PFSK-1 (cell line): ENCODE results near the gene ECI2.

Experiments
- REST ChIP-seq, 2 experiments: IDR thresholded peaks; 2 replicates each; pipeline versions ENCODE4 v1.6.1 to v1.8.0; 2011 to 2012; ENCODE audit warnings: low read depth in 2 of 2, low read length in 2 of 2, control low read depth in 1 of 2, inconsistent platforms in 1 of 2, mild to moderate bottlenecking in 1 of 2, moderate library complexity in 1 of 2; ENCODE audit not compliant: insufficient read depth in 1 of 2
- SIN3A ChIP-seq: IDR thresholded peaks from 2 replicates; pipeline ENCODE4 v1.6.1; 2012; ENCODE audit warnings: mild to moderate bottlenecking, low read length, moderate library complexity, borderline replicate concordance; ENCODE audit not compliant: insufficient read depth
- TAF1 ChIP-seq: IDR thresholded peaks from 2 replicates; pipeline ENCODE4 v1.6.1; 2012; ENCODE audit warnings: low read length, control low read depth, borderline replicate concordance; ENCODE audit not compliant: insufficient read depth

GRCh38 chr6:4139272-4139671 lies 3.9 kb upstream of the ECI2 start:
- no peak for TF ChIP-seq SIN3A
- no peak for TF ChIP-seq TAF1
- TF ChIP-seq REST (IDR thresholded peaks at IDR 0.05; ENCODE audit: insufficient read depth in 1 of 2, low read depth in 2 of 2, low read length in 2 of 2): no peak
